Nucleus accumbens (tissue), 56 donors: ENCODE results near the gene GOLGA8R.
"Not testable (repeated sequence)": the region's sequence is repeated elsewhere in the genome, so short reads cannot be mapped to it uniquely, and the experiment has no call there.

ENCODE experiments used
- DNase-seq, 56 donors: peaks; one replicate each; lab custom pipeline; 2025; lab: John Stamatoyannopoulos, UW

GOLGA8R gene

DNA sequence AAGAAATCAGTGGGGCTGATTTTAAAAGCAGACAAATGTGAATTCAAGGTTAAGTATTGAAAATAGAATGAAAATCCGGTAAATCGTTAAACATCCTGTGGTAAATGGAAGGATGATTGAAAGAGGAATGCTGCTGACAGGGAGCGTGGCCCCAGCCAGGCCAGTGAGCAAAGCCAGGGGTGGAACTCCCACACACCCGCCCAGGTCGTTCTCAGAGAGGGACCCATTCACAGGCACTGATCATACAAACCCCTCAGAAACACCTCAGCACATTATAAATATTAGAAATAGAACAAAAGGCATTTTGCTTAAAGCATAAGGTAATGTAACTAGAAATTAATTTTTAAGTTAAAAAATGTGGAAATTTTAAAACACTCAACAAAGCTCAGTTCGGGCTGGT lies 59.0 kb downstream of the GOLGA8R start:
- not testable (repeated sequence) for DNase-seq
